ENCODE results near the gene SEZ6L2. TPM values are rescaled to one million over a fixed set of nuclear protein-coding genes. Genes with fewer than 3 reads are reported as not detected.

Gene SEZ6L2
- total RNA-seq, 1 experiment from 2014 or later: 44.7 TPM

DNA sequence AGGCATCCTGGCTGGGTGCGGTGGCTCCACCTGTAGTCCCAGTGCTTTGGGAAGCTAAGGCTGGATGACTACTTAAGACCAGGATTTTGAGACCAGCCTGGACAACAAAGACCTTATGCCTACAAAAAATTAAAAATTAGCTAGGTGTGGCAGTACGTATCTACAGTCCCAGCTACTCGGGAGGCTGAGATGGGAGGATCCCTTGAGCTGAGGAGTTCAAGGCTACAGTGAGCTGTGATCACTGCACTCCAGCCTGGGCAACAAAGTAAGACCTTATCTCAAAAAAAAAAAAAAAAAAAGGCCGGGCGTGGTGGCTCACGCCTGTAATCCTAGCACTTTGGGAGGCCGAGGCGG is 73.0 kb downstream of the SEZ6L2 start:
- Histone ChIP-seq H3K9ac (ENCODE audit: extremely low read depth, insufficient read length, low read length) (no peak overlapping the region), H3K14ac (ENCODE audit: insufficient read depth, low read length) (no peak overlapping the region), H3K56ac (ENCODE audit: insufficient read length, low read depth, low read length) (no peak overlapping the region), H3K79me1 (ENCODE audit: insufficient read depth, low read depth, low read length, poor library complexity, severe bottlenecking) (no peaks in the 10 kb centered on the region), H3K4me1 (ENCODE audit: insufficient read depth, low read length) (no peaks in the 10 kb centered on the region), H3K18ac (ENCODE audit: insufficient read length, low read depth, low read length) (no peak overlapping the region), H3K27me3 (ENCODE audit: insufficient read depth, low read length) (no peaks in the 10 kb centered on the region), H2BK20ac (ENCODE audit: low read depth, low read length, poor library complexity, severe bottlenecking) (no peak overlapping the region), H2AFZ (ENCODE audit: low read length) (no peak overlapping the region), H4K91ac (ENCODE audit: insufficient read length, low read depth, low read length) (no peak overlapping the region), H3K4me2 (ENCODE audit: insufficient read depth, insufficient read length, low read length) (no peak overlapping the region), H3K4ac (ENCODE audit: low read depth, low read length) (no peak overlapping the region), H3K23me2 (ENCODE audit: insufficient read length, low read depth, low read length, poor library complexity, severe bottlenecking) (no peaks in the 10 kb centered on the region), H3T11ph (ENCODE audit: low read length) (no peak overlapping the region), H4K5ac (ENCODE audit: insufficient read length, low read depth, low read length) (no peak overlapping the region), H2BK12ac (ENCODE audit: insufficient read length, low read depth, low read length) (no peak overlapping the region), H4K8ac (replicated peaks; ENCODE audit: insufficient read length, low read depth, low read length) (no peak overlapping the region), H3K23ac (ENCODE audit: insufficient read length, low read depth, low read length) (no peak overlapping the region), H2BK15ac (ENCODE audit: low read depth, low read length) (no peak overlapping the region), H4K20me1 (ENCODE audit: control insufficient read depth, insufficient read depth, insufficient read length) (no peaks in the 10 kb centered on the region), H3K27ac (ENCODE audit: insufficient read length, low read depth, low read length) (no peak overlapping the region), H2AK5ac (ENCODE audit: insufficient read length, low read length) (no peak overlapping the region), H3K9me3 (ENCODE audit: control insufficient read depth, low read depth, low read length) (no peaks in the 10 kb centered on the region), H2BK5ac (ENCODE audit: insufficient read length, low read length) (no peak overlapping the region), H2BK120ac (ENCODE audit: low read depth, low read length, poor library complexity, severe bottlenecking) (no peak overlapping the region), H3K79me2 (ENCODE audit: insufficient read depth, low read length) (no peaks in the 10 kb centered on the region)
- H3K27ac Mint-ChIP-seq: no peak overlapping the region
- no peaks in the 10 kb centered on the region for H3K36me3 Mint-ChIP-seq (ENCODE audit: insufficient read depth in 1 of 3, low read depth in 3 of 3)
- H3K4me3 Mint-ChIP-seq: no peak overlapping the region
- TF ChIP-seq, protein P1, sequence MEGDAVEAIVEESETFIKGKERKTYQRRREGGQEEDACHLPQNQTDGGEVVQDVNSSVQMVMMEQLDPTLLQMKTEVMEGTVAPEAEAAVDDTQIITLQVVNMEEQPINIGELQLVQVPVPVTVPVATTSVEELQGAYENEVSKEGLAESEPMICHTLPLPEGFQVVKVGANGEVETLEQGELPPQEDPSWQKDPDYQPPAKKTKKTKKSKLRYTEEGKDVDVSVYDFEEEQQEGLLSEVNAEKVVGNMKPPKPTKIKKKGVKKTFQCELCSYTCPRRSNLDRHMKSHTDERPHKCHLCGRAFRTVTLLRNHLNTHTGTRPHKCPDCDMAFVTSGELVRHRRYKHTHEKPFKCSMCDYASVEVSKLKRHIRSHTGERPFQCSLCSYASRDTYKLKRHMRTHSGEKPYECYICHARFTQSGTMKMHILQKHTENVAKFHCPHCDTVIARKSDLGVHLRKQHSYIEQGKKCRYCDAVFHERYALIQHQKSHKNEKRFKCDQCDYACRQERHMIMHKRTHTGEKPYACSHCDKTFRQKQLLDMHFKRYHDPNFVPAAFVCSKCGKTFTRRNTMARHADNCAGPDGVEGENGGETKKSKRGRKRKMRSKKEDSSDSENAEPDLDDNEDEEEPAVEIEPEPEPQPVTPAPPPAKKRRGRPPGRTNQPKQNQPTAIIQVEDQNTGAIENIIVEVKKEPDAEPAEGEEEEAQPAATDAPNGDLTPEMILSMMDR (conservative IDR thresholded peaks at IDR 0.05): no peak
- H3K4me1 Mint-ChIP-seq: peaks cover 15 to 22% of the 10 kb centered on the region in 2 experiments
- H3K27me3 Mint-ChIP-seq (ENCODE audit: low read depth): no peaks in the 10 kb centered on the region; the same call in 1 of the 2 replicates
- WGBS (ENCODE audit: extremely low coverage, insufficient read length, low lambda C conversion rate): no CpG with 5 or more reads among the region's 8 CpGs
- no peak for DNase-seq
- H3K9me3 Mint-ChIP-seq: no peaks in the 10 kb centered on the region

Measured in H9 (cell line).